Esophagus muscularis mucosa (tissue), 4 donors: Measurements from ENCODE around the gene LBHD1. TPM values are rescaled to one million over a fixed set of nuclear protein-coding genes. Genes with fewer than 3 reads are reported as not detected.
A peak's percentile ranks its signal among the peaks of the same experiment; 100 is the strongest.

Experiments used
- DNase-seq: peaks from one replicate; pipeline ENCODE4 v3.0.0-alpha.2; 2017; ENCODE audit errors: extremely low spot score
- H3K27ac ChIP-seq, 4 donors: fragments of 200-600 bp; sonication (generic); replicated peaks in 1 of 4; 1 replicate in 3 of 4; 2 replicates in 1 of 4; pipeline ENCODE4 v1.5.1; 2016 to 2019; ENCODE audit warnings: mild to moderate bottlenecking in 1 of 4
- H3K27me3 ChIP-seq, 4 donors: fragments of 200-600 bp; sonication (generic); one replicate each; pipeline versions ENCODE4 v1.5.1 to v1.6.0; 2016 to 2019
- H3K36me3 ChIP-seq, 4 donors: fragments of 200-600 bp; sonication (generic); one replicate each; pipeline ENCODE4 v1.5.1; 2016 to 2019
- H3K4me1 ChIP-seq, 4 donors: fragments of 200-600 bp; sonication (generic); one replicate each; pipeline ENCODE4 v1.5.1; 2016 to 2019
- H3K4me3 ChIP-seq, 4 donors: fragments of 200-600 bp; sonication (generic); 1 replicate in 2 of 4; 2 replicates in 2 of 4; pipeline ENCODE4 v1.5.1; 2016 to 2019; ENCODE audit warnings: mild to moderate bottlenecking in 4 of 4, moderate library complexity in 1 of 4
- H3K9me3 ChIP-seq, 4 donors: fragments of 200-600 bp; sonication (generic); 1 replicate in 3 of 4; 2 replicates in 1 of 4; pipeline ENCODE4 v1.5.1; 2016 to 2019
- CTCF ChIP-seq, 3 experiments: fragments of 200-600 bp in 2 of 3; fragments of 450-650 bp in 1 of 3; sonication (generic) in 2 of 3; IDR thresholded peaks; one replicate each; pipeline ENCODE4 v1.5.1; 2017 to 2019; ENCODE audit warnings: antibody characterized with exemption in 3 of 3, mild to moderate bottlenecking in 2 of 3, moderate library complexity in 1 of 3
- EP300 ChIP-seq: sonication (generic); formaldehyde crosslinking; IDR thresholded peaks from one replicate; pipeline ENCODE4 v1.6.1; 2017; ENCODE audit warnings: antibody characterized with exemption
- POLR2A ChIP-seq: fragments of 450-650 bp; IDR thresholded peaks from one replicate; pipeline ENCODE4 v1.6.1; 2017; ENCODE audit warnings: antibody characterized with exemption, moderate library complexity, mild to moderate bottlenecking, low read depth
- POLR2AphosphoS5 ChIP-seq, 2 donors: sonication (generic); formaldehyde crosslinking; IDR thresholded peaks; one replicate each; pipeline ENCODE4 v1.6.1; 2017; ENCODE audit warnings: antibody characterized with exemption in 2 of 2
- WGBS: methylation state at CpG from one replicate; pipeline ENCODE4 v1.1.5; 2018; 5-methylcytosine and 5-hydroxymethylcytosine counted together
- intact Hi-C: fragments of 100-400 bp; cut with DNase I; formaldehyde crosslinking; loops from one replicate; pipeline ENCODE4 v1.15.1; 2023
- total RNA-seq, 4 donors: library from RNA; depleted of rRNA; stranded (reverse); fragments of >200 nt; gene quantifications; one replicate each; pipeline versions ENCODE4 v1.1.0 to v1.2.1, GENCODE V29; 2016

LBHD1 gene
- total RNA-seq, 4 donors from 2014 or later: 1.6 to 2.5 (median 1.7) TPM

DNA sequence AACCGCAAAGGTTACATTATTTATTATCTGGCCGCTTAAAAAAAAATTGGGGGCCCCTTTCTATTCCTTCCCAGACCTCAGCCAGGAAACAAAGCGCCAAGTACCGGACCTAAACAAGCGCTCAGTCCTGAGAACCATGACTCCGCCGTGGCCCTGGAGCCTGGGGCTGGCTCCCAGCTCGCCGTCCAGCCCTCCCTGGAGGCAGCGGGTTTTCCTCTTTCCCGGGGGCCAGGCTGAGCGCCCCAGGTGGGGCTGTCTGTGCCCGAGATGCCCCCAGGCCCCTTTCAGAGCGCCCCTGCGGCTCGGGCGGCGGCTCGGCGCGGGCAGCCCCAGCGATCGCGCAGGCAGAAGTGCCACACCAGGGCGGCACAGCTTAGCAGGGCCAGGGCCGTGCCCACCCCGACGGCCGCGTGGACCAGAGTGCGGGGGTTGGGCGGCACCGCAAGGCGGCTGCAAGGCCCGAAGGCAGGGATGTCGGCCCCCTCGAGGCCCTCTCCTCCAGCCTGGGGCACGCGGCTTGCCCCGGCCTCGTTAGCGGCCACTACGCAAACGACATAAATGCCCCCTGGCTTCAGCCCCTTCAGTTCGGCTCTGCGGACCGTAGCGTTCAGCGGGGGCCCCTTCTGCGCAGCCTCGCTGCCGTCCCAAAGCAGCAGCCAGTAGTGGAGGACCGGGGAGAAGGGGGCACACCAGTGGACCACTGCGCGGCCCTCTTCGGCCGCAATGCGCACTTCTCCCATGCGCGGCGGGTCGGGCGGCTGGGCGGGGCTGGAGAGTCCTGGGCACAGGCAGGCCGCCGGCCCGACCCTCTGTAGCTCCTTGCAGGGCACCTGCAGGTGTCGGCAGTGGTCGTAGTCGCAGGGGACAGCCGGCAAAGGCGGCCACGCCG, 15.7 kb upstream of the LBHD1 start:
- H3K36me3 ChIP-seq: peaks cover 9 to 31% (median 29%) of the 10 kb centered on the region in 4 donors
- H3K9me3 ChIP-seq: no peaks in the 10 kb centered on the region
- H3K27me3 ChIP-seq: peaks cover 3 to 20% (median 8%) of the 10 kb centered on the region in 4 donors
- H3K4me3 ChIP-seq: peak overlapping the region; percentile 47 to 57 (median 50)
- intact Hi-C loops: no loop called here
- H3K4me1 ChIP-seq: peaks cover 7 to 34% (median 28%) of the 10 kb centered on the region in 4 donors
- no peak for DNase-seq
- H3K27ac ChIP-seq: peak overlapping the region; percentile 57 to 80 (median 72)
- WGBS: 55% methylated on average over 20 of the region's 74 CpGs
- TF ChIP-seq EP300 (no peak), POLR2A (no peak), POLR2AphosphoS5 (IDR thresholded peaks at IDR 0.05) (no peak), CTCF (IDR thresholded peaks at IDR 0.05) (no peak)

DNA sequence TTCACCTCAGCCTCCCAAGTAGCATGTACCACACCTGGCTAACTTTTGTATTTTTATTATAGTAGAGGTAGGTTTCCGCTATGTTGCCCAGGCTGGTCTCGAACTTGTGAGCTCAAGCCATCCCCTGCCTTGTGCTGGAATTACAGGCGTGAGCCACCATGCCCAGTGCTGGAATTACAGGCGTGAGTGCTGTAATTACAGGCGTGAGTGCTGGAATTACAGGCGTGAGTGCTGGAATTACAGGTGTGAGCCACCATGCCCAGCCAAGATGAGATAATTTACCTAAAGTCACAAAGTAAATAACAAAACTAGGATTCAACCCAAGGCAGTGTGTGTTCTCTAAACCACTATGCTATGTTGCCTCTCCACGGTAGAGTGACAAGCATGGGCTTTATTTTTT, 10.5 kb upstream of the LBHD1 start:
- 96% methylated on average over 7 of the region's 7 CpGs for WGBS
- H3K4me1 ChIP-seq: peaks cover 23 to 37% (median 31%) of the 10 kb centered on the region in 4 donors
- no peaks in the 10 kb centered on the region for H3K9me3 ChIP-seq
- no peak for DNase-seq
- intact Hi-C loops: no loop called here
- no peak overlapping the region for H3K27ac ChIP-seq
- H3K36me3 ChIP-seq: peaks cover 4 to 8% (median 5%) of the 10 kb centered on the region in 4 donors
- H3K27me3 ChIP-seq: peaks cover under 1 to 8% (median 1%) of the 10 kb centered on the region in 4 donors
- no peak overlapping the region for H3K4me3 ChIP-seq
- TF ChIP-seq EP300: no peak
- no peak for TF ChIP-seq POLR2AphosphoS5 (IDR thresholded peaks at IDR 0.05)
- TF ChIP-seq POLR2A: no peak
- no peak for TF ChIP-seq CTCF (IDR thresholded peaks at IDR 0.05)

GRCh38 chr11:62680825-62681240, 8.8 kb upstream of the LBHD1 start:
- Histone ChIP-seq H3K4me3 (no peak overlapping the region), H3K36me3 (peaks cover 17 to 24% (median 22%) of the 10 kb centered on the region in 4 donors), H3K27me3 (no peaks in the 10 kb centered on the region), H3K9me3 (no peaks in the 10 kb centered on the region), H3K27ac (peak overlapping the region; percentile 31 to 94 (median 88)), H3K4me1 (peaks cover 26 to 45% (median 38%) of the 10 kb centered on the region in 4 donors)
- no peak for DNase-seq
- TF ChIP-seq POLR2A (no peak), CTCF (IDR thresholded peaks at IDR 0.05) (peak; percentile 24 to 52 (median 39))
- WGBS: 45% methylated on average over 4 of the region's 4 CpGs
- intact Hi-C loops: no loop called here

DNA sequence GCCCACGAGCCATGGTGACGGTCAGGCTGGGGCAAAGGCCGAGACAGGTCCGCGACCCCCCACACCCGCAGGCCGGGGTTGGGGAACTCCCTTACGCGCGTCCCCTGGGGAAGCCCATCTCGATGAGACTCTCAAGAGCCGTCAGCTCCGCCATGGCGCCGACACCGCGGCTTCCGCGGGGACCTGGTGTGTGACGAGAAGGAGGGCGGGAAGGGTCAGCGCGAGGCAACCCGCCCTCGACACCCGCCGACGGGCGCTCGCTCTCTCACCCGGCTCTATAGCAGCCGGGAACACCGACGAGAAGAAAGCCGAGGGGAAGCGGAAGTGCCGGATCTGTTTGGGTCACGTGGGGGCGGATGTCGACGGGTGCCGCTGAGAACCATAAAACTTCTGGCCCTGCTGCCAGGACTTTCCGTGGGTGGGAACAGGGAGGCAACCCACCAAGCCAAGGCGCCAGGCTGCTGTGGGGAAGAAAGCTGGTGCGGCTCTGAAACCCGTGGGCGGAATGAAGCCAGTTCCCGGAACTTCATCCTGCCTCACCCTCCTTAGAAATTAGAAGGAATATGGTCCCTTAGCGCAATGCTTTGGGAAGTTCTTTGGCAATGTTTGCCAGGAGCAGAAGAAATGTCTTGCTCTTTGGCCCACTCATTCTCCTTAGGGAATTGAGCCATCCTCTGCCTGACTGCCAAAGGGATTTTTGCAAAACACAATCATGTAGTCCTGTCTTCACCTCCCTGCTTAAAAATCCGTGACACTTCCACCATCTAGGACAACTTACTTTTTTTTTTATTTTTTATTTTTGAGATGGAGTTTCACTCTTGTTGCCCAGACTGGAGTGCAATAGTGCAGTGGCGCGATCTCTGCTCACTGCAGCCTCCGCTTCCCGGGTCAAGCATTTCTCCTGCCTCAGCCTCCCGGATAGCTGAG, 7.0 kb upstream of the LBHD1 start, which contains the start of gene UBXN1:
Gene UBXN1 (minus strand): TSS at position 304 of the 927 bp plus-strand sequence. CDS start 150 bp downstream, at position 154.
- H3K27ac ChIP-seq: peak within 1 kb of the TSS; percentile 85 to 96 (median 93)
- peaks cover 20 to 38% (median 37%) of the 10 kb centered on the region in 4 donors for H3K36me3 ChIP-seq
- H3K4me1 ChIP-seq: peaks cover 26 to 46% (median 38%) of the 10 kb centered on the region in 4 donors
- H3K4me3 ChIP-seq: peak within 1 kb of the TSS; percentile 85 to 99 (median 90)
- H3K27me3 ChIP-seq: no peaks in the 10 kb centered on the region
- TF ChIP-seq POLR2A: peak; percentile 62
- TF ChIP-seq POLR2AphosphoS5 (IDR thresholded peaks at IDR 0.05): peak; percentile 90 to 92
- no peak for TF ChIP-seq CTCF (IDR thresholded peaks at IDR 0.05)
- no peak for TF ChIP-seq EP300
- H3K9me3 ChIP-seq: no peaks in the 10 kb centered on the region
- 25% methylated on average over 14 of the region's 55 CpGs for WGBS
- DNase-seq: peak; percentile 98
- intact Hi-C loops: no loop called here
